Activated CD4-positive, alpha-beta T cell treated with anti-CD3 and anti-CD28 coated beads, Interleukin-2, amount 50 U/mL, for 48 hours (primary cell): ENCODE measurements around the gene LAMTOR4.

Experiments used
- DNase-seq, 2 experiments: peaks; one replicate each; pipeline ENCODE4 v3.0.0-alpha.2; 2020

LAMTOR4 gene

GRCh38 chr7:100148559-100149328 lies at the start of gene LAMTOR4:
TSS of gene LAMTOR4 (plus strand) at chr7:100148918. CDS start at chr7:100148973, 55 bp downstream.
- DNase-seq, result peak; percentile 98 to 99

- no peak for DNase-seq
These were observed 49.3 kb upstream of the LAMTOR4 start for GRCh38 chr7:100099452-100099851.

GRCh38 chr7:100100420-100101015 lies 48.2 kb upstream of the LAMTOR4 start:
- DNase-seq, result peak; percentile 83 to 87

- DNase-seq, result peak; percentile 98
These were observed 47.5 kb upstream of the LAMTOR4 start, which contains the start of the genes AP4M1 and MCM7 for GRCh38 chr7:100101016-100101862. TSS of gene AP4M1 (plus strand) at chr7:100101643. CDS start at chr7:100101715, 72 bp downstream. TSS of gene MCM7 (minus strand) at chr7:100101397. CDS start at chr7:100101294, 103 bp downstream.

GRCh38 chr7:100102950-100103840 lies 45.5 kb upstream of the LAMTOR4 start:
- no peak for DNase-seq

- no peak for DNase-seq
These were observed 43.2 kb upstream of the LAMTOR4 start for GRCh38 chr7:100105534-100105933.

GRCh38 chr7:100106633-100107032 lies 42.1 kb upstream of the LAMTOR4 start:
- no peak for DNase-seq

- DNase-seq, result no peak
These were observed 41.5 kb upstream of the LAMTOR4 start for GRCh38 chr7:100107125-100107737.

- no peak for DNase-seq
These were observed 40.8 kb upstream of the LAMTOR4 start for GRCh38 chr7:100107890-100108289.

GRCh38 chr7:100109521-100110163 lies 39.1 kb upstream of the LAMTOR4 start:
- no peak for DNase-seq

- DNase-seq, result no peak
These were observed 37.6 kb upstream of the LAMTOR4 start for GRCh38 chr7:100111156-100111555.

- no peak for DNase-seq
These were observed 36.8 kb upstream of the LAMTOR4 start for GRCh38 chr7:100111914-100112313.

- DNase-seq, result no peak
These were observed 33.7 kb upstream of the LAMTOR4 start for GRCh38 chr7:100115026-100115425.

- DNase-seq, result no peak
These were observed 30.2 kb upstream of the LAMTOR4 start for GRCh38 chr7:100118388-100119071.

GRCh38 chr7:100119072-100119969 lies 29.4 kb upstream of the LAMTOR4 start, which contains the start of the genes CNPY4 and TAF6:
TSS of gene CNPY4 (plus strand) at chr7:100119634. CDS start at chr7:100119745, 111 bp downstream.
TSS of gene TAF6 (minus strand) at chr7:100119358. CDS start at chr7:100114209, 5,149 bp downstream.
- DNase-seq, result peak; percentile 96 to 97

- DNase-seq, result peak; percentile 71 to 78
These were observed 28.6 kb upstream of the LAMTOR4 start for GRCh38 chr7:100119970-100120732.

- no peak for DNase-seq
These were observed 28.0 kb upstream of the LAMTOR4 start for GRCh38 chr7:100120733-100121036.

- DNase-seq, result no peak
These were observed 26.7 kb upstream of the LAMTOR4 start for GRCh38 chr7:100122067-100122466.

- DNase-seq, result no peak
These were observed 26.1 kb upstream of the LAMTOR4 start for GRCh38 chr7:100122568-100122967.
